HG03196 (cell line): ENCODE results near the gene MUSK.
A peak's percentile ranks its signal among the peaks of the same experiment; 100 is the strongest.

Source experiments
- ATAC-seq: cut with Tn5 transposase; IDR thresholded peaks from one replicate; pipeline ENCODE4 v1.9.1; 2021; ENCODE audit not compliant: unreplicated experiment

The MUSK gene

DNA sequence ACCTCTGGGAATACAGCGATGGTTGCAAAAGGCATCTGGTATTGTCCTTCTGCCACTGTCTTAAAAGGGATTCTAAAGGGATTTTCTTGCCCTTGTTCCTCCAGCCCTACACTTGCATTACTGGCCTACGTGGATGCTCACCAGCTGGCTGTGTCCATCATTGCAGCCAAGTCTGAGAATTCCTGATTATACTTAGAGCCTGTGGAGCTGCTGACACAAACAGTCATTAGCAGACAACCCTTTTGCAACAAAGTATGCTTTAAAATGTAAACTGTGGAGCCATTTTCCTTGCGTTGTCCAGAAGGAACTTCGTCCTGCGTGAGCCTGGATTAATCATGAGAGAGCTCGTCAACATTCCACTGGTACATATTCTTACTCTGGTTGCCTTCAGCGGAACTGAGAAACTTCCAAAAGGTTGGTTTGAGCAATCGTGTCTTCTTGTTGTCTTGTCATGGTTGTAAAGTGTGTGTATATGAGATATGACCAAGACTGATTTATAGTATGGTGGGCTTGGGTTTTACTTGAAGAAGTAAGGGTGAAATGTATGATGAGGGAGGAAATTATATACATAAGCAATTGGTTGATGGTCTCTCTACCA is at the start of gene MUSK:
Gene MUSK (plus strand): TSS at position 222 of the 598 bp plus-strand sequence. CDS start 114 bp downstream, at position 336.
- ATAC-seq, result no peak

DNA sequence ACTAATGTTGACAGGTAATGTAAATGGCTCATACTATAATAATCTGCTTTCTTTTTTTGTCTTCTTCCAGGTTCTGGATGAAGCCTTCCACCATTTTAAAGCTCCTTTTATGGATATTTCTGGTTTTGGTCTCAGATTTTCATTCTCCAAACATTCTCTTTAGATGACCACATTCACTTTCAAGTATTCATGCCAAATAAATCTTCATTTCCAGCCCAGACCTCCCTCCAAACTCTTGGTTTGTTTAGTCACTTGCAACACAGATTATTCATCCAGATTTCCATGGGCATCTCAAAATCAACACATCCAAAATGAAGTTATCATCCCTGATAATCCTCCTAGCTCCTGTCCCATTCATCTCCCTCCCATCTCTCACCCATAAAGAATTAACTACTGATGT is 48.8 kb upstream of the MUSK start:
- no peak for ATAC-seq

DNA sequence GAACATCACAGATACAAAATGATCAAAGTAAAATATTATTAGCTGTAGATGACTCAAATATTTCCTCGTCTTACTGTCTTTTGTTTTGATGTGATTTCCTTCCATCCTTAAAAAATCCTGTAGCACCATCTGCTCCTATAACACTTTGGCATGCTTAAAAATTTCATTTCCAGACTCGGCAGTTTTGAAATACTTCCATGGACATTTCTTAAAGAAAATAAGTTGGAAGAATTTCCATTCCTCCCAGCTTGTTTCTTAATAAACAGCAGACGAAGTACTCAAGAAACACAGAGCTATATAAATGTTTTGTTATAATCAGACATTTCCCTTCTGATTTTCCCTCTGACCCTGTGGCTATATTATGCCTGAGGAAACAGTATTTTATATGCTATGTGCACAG is 47.9 kb upstream of the MUSK start:
- no peak for ATAC-seq

DNA sequence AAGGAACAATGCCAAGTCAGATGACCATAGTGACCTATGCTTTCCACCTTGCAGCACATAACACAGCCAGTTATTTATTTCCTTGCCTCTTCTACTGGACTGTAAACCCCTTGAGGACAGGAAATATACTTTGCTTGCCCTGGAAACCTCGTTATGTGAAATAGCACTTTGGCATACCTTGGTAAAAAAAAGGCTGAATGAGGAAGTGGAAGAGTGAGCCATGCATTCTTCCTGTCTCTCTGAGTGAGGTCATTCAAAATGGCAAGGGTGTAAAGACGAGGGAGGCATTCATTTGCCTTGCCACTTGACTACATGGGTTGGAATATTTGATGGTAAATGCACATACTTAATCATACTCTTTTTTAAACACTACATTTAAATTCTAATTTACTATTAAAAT is 46.2 kb upstream of the MUSK start:
- ATAC-seq, result no peak

DNA sequence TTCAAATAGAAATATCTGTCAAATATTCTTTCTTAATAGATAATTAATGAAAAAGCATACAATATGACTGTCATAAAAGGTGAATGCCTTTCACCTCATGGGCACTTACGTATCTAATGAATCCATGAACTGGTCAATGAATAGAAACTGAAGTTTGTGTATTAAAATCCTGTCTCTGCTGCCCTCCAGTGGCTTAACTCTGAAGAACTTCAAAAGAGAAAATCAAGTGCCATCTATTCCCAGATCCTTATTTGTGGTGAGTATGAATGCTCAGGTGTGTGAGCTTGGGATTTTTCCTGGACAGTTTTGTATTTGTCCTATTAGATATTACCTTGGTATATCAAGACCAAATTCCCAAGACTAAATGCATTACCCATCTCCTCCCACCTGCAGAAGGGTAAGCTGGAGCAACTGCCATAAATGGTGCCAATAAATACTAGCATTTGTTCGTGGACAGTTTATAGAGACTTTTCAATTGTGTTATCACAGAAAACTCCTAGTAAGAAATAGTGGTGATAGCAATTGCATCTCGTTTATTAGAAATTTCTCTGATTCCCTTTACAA is 45.0 kb upstream of the MUSK start:
- ATAC-seq, result no peak

DNA sequence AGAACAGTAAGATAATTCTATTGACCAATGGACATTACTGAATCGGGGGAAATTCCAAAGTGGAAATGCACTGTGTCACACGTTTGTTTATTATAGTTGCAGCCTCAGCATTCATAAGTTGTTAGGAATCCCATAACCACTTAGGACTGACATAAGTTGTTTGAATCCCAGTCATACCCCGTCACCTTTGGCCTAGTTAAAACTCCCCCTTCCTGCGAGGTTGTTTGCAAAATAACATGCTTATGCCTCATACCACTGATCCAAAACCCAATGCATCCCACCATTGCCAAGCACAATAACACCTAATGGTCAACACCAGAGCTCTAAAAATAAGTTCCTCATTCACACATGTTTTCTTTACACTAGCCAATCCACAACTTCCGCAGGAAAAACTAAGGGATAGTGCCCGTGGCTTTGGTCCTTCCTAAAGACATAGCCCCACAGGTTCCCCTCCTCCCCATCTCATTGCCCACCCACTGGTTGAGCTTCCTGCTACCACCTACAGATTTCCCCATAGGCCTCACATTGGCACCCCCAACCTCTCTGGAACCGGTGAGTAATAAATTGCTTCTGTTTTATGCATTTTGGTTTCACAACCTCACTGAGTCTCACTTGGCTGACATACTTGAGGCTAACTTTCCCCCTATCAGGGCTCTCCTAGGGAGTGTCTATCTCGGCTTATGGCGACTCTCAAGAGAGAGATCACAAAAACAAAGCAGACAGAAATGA is 42.3 kb upstream of the MUSK start:
- ATAC-seq, result peak; percentile 90

DNA sequence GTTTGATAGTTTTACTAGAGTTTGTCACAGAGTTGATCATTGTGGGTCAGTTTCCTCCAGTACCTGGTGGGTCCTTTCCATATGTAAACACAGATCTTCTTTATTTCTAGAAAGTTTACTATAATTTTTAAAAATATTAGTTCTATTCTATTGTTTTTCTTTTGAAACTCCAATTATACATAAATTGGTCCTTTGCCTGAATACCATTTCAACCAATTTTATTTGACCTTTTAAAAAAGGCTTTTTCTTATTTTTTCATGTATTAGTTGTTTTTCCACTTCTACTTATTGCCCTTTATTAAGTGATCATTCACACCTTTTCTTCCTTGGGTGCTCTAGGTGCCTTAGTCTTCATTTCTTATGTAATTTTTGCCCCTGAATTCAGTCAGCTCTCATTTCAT is 33.0 kb upstream of the MUSK start:
- ATAC-seq, result no peak

DNA sequence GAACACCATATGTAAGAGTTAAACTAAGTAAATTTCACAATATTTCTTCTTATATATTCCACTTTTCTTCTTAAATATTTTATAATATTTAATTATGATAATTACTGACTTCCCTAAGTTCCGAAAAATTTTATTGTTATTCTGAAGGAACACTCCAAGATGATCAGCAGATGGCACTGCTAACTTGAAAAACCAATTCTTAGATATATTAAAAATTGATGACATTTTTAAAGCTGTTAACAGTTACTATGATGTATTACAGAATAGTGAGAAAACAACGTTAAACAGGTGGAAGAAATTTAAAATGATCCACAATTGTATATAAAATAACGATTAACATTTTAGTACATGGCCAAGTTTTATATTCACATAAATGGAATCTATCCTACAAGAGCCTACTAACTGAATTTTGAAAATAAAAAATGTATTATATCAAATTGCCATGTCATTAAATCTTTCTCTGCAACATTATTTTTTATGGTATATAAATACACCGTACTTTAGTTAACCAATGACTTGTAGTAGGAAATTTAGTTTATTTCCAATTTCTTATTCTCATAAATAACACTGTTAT is 30.1 kb upstream of the MUSK start:
- no peak for ATAC-seq

DNA sequence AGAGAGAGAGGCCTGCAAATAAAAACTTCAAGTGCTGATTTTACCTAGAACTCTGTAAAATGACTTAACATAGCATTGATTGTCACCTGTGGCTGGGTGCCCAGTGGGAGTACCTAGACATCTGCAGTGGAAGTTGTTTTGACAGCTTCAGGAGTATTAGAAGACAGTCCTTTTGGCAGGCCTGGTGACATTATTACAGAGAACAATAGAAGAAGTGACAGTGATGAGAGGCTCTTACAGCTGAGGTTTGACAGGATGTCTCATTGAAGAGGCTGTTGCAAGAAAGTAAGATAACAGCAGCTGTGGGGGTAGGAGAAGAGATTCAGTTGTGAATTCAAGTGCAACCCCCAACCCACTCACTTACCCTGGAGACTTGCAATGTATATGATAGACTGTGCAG is 27.9 kb upstream of the MUSK start:
- ATAC-seq, result no peak

DNA sequence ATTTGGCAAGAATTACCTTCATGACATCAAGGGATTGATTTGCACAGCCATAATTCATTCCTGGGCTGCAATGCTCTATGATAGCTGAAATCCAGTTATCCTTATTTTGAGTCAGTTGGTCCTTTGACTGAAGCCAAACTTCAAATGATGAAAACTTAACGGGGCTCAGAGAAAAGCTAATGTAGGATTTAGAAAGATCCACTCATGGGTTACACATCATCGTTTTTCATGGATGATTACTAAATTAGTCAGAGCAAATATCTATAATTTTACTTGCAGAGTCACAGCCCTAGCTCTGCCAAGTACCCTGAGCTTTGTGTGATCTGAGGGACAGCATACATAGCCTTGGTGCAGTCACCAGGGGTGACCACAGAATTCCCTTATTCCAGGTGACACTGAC is 27.3 kb upstream of the MUSK start:
- ATAC-seq, result no peak

DNA sequence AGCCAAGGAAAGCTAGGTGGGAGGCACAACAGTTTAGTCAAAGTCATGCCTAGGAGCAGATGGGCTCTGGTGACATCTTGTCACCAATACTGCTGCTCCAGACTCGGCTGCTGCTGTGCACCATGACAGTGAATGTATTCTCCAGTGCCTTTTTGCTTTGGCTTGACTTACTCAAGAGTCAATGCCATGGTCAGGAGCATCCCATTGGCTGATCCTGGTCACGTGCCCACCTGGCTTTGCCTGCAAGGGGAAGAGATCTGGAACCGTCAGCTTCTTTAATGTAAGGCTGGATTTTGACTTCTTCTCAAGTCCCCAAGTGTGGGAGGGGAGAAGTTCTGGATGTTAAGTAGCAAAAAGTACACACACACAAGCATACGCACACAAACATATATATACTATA is 19.9 kb upstream of the MUSK start:
- no peak for ATAC-seq

DNA sequence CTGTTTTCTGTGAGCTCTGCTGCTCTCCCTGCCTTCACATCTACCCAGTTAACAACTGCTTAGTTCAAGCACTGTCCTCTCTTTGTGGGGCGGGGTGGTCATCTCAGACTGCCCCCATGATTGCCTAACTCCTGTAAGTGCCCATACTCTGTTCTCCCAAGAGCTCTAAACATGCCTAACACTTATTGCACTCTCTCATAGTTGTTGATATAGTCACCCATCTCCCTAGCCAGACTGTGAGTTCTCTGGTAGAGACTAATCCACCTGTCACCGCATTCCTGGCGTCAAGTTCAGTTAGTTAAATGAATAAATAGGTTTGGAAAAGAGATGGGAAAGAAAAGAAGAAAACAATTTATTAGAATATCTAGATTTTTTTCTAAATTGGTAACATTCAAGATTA is 18.3 kb upstream of the MUSK start:
- ATAC-seq, result no peak

DNA sequence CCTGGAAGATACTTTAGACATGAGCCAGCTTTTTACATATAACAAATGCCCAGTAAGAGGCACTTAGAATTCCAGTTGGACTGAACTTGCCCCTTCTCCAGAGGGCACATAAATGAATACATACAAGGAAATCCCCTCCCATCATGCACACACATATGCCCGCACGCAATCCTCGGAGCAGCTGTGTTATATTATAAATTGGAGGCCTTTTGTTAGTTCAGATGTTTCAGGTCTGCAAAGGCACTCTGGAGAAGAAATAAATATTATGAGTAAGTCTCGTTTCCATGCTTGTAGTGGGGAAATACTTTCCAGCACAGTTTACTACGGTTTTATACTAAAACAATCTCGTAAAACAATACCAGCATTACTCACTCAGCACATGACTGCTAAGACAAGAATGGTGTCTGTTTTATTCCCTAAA is 17.6 kb upstream of the MUSK start:
- no peak for ATAC-seq

DNA sequence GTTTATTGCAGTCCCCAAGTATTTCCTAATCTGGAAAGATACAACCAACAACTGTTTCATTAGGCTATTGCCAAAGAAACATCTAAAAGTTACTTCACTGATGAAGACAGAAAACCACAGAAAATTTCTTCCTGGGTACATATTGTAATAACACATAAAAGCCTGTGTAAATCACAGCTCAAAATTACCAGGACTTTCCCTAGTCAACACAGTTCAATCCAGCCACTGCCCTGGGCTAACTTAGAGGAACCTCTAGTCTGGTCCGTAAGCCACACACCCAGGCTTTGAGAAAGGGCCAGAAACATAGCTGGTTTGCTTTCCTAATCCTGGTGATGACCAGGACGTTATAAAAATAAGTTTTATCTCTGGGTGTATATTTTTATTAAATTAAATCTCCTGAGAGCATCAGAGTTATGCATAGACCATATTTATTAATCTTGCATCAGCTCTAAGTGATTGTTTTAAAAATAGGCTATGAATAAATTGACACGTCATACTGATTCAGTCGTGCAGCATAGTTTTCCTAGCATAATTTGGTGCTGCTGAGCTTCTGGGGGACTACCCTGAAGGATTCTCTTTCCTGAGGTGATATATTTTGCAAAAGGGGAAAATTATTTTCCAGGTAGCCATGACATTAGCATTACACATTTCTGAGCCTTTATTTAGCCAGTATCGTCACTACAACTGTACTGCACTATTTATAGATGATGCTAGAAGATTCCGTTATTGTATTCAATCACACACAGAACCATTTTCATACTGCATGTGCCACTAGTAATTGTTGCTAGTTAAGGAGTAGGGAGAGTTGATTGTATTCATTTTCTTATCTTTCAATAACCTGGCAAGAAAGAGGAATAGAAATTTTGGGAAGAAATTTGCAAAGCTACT is 12.6 kb upstream of the MUSK start:
- ATAC-seq, result no peak

DNA sequence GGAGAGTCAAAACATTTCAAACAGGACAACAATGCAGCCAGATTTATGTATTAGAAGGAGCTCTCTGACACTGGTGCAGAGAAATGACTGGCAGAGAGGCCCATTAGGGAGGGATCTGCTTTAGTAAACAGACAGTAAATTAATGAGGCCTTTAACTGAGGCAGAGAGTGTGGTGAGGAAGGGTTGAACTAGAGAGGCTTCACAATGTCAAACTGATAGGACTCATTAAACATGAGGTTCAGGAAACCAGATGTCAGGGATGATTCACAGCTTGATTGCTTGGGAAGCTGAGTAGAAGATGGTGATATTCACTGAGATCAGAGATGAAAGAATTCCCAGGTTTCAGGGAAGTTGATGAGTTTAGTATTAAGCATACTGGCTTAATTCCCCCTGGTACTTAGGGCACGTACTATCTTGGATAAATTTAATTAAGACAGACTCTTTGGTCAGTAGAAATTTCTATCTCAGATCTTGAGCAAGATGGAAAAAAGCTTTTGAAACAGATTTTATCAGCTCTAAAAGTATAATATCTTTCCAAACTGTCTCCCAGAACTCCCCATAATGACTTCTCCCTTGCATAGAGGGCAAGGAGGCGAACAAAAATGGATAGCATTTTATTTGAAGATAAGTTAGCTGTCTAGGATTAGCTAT is 8.6 kb upstream of the MUSK start:
- ATAC-seq, result no peak

DNA sequence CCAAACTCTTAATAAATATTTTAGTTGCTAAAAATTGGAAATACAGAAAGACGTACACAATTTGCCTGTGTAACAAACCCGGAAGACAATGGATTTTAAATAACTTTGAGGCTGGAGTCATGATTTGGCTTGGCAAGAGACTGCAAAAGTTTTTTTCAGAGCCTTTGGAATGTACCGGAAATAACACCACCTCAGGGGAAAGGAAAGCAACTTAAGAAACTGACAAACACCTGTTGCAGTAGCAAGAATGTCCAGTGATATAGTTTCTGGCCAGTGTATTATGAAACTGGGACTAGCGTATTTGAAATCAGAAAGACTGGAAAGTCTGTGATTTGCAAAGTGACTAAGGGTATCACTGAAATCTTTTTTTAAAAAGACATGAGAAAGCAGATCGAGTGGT is 842 bp downstream of the MUSK start:
- ATAC-seq, result no peak

DNA sequence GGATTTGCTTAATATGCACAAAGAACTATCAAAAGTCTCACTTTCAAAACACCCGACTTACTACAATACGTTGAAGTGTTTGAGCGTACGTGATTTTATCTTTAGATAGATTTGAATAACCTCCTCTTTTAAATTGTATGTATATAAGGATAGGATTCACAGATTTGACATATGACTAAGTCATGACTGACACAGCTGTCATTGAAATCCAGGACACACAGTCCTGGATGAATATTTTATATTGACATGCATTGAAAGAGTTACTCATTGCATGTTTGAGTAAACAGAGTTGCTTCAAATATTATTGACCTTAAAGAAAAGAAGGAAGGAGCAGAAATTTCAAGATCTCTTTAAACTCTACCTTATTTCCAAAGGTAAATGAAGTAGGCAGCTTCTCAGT is 3.3 kb downstream of the MUSK start:
- no peak for ATAC-seq

DNA sequence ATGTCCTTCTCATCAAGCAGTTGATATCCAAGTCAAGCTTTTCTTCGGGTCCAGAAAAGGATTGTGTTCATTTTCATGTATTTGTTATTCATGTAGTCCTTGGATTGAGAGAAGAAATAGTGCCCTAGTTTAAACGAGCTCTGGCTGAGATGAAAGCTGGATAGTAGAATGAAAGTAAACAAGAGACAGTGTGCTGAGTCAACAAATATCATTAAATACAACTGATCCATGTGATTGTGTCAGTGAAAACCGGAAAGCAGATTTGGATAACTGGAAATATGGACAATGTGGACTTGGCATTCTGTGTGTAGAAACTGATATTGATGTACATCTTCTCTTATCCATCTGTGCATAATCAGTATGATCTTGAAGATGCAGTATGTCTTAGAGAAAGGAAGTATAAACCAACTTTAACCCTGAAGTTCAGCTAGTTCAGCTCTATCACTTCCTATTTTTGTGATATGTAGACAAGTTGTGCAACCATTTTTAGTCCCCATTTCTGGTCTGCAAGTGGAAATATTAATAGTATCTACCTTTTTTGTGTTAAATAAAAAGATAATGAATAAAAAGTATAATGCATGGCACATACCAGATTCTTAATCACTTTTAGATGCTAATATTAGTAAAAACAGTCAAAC is 4.4 kb downstream of the MUSK start:
- no peak for ATAC-seq

DNA sequence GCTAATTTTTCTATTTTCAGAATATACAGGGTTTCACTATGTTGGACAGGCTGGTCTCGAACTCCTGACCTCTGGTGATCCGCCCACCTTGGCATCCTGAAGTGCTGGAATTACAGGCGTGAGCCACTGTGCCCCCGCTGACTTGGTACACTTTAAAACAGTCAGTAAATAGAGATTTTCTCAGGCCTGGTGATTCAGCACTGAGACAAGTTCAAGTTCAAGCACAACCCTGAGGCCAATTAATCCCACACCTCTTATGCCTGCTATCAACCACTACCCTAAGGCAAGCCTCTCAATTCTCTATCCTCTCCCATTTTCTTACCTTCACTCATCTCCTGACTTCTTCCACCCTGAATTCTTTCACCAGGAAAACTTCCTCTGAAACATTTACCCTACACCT is 18.9 kb downstream of the MUSK start:
- no peak for ATAC-seq

DNA sequence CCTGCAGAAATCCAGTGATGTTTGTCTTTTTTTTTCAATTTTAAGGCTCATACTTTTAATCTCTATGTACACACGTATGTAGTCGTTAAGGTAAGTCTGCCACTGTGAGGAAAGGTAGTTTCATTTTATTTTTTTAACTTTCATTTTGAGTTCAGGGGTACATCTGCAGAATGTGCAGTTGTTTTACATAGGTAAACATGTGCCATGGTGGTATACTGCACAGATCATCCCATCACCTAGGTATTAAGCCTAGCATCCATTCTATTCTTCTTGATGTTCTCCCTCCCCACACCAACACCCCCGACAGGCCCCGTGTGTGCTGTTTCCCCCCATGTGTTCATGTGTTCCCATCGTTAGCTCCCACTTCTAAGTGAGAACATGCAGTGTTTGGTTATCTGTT is 19.7 kb downstream of the MUSK start:
- no peak for ATAC-seq
